A549 (cell line): ENCODE measurements around the gene KLHL11.

Experiments used
- HDAC2 ChIP-seq: fragments of 200-600 bp; sonication (generic); IDR thresholded peaks from 2 replicates; pipeline ENCODE4 v1.6.1; 2016
- NFE2L2 ChIP-seq: fragments of 150-350 bp; conservative IDR thresholded peaks from 2 replicates; pipeline ENCODE4 v1.6.1; 2014; ENCODE audit warnings: low read length
- POLR2A ChIP-seq: IDR thresholded peaks from 2 replicates; pipeline ENCODE4 v1.6.1; 2012; ENCODE audit warnings: mild to moderate bottlenecking, low read length
- TF ChIP-seq, protein P1 (sequence below): fragments of >200 bp; sonication (Bioruptor Twin); formaldehyde crosslinking; IDR thresholded peaks from 3 replicates; pipeline ENCODE4 v1.5.1; 2016

GRCh38 chr17:41864836-41865595 lies at the start of gene KLHL11:
- TF ChIP-seq, protein P1, sequence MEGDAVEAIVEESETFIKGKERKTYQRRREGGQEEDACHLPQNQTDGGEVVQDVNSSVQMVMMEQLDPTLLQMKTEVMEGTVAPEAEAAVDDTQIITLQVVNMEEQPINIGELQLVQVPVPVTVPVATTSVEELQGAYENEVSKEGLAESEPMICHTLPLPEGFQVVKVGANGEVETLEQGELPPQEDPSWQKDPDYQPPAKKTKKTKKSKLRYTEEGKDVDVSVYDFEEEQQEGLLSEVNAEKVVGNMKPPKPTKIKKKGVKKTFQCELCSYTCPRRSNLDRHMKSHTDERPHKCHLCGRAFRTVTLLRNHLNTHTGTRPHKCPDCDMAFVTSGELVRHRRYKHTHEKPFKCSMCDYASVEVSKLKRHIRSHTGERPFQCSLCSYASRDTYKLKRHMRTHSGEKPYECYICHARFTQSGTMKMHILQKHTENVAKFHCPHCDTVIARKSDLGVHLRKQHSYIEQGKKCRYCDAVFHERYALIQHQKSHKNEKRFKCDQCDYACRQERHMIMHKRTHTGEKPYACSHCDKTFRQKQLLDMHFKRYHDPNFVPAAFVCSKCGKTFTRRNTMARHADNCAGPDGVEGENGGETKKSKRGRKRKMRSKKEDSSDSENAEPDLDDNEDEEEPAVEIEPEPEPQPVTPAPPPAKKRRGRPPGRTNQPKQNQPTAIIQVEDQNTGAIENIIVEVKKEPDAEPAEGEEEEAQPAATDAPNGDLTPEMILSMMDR, result no peak
- TF ChIP-seq POLR2A (peak; percentile 96), HDAC2 (0 out of 2 replicates have a peak, but pooled peaks have one; percentile 43), NFE2L2 (no peak)
